ELR (cell line): ENCODE results near the gene CCDC107.
A peak's percentile ranks its signal among the peaks of the same experiment; 100 is the strongest.

ENCODE experiments used
- DNase-seq: peaks from one replicate; pipeline ENCODE4 v3.0.0-alpha.2; 2015; ENCODE audit warnings: low read depth

CCDC107 gene

GRCh38 chr9:35682520-35683315 is 24.6 kb downstream of the CCDC107 start:
- DNase-seq, result no peak

GRCh38 chr9:35683323-35683722 is 25.2 kb downstream of the CCDC107 start:
- no peak for DNase-seq

- no peak for DNase-seq
These were observed 26.8 kb downstream of the CCDC107 start for GRCh38 chr9:35684921-35685320.

GRCh38 chr9:35685506-35685905 is 27.4 kb downstream of the CCDC107 start:
- no peak for DNase-seq

DNA sequence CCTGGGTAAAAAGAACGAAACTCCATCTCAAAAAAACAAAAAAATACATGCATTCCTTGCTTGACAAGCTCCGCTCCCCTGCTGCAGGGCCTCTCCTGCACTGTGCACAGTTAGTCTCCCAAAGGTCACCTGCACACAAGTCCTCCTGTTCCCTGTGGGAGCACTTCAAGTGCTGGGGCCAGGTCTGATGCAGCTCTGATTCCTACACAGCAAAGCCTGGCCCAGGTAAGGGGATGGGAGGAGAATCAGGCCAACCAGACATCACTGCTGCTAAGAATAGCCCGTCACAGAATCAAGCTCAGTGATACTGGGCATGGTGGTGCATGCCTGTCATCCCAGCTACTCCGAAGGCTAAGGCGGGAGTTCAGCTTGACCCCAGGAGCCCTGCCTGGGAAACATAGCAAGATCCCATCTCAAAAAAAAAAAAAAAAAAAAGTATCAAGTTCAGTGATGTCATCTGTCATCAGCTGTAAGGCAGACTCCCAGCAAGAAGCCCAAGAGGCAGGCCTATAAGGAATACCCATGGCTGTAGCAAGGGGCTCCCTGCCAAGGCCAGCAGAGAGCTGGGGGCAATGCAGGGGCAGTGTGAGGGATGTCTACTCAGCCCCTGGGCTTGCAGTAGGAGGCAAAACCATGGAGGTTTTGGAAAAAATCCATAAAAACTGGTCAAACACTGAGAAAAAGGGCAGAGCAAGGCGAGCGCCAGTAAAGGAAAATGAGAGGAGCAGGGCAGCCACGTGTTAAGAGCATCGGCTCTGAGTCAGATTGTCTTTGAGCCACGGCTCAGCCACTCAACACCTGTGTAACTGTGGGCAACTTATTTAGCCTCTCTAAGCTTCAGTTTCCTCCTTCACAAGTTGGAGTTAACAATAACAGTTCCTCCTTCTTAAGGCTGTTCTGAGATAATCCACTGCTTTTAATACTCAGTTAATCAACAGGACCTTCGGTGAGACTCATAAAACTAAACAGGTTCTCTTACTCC is 28.4 kb downstream of the CCDC107 start:
- DNase-seq, result no peak

DNA sequence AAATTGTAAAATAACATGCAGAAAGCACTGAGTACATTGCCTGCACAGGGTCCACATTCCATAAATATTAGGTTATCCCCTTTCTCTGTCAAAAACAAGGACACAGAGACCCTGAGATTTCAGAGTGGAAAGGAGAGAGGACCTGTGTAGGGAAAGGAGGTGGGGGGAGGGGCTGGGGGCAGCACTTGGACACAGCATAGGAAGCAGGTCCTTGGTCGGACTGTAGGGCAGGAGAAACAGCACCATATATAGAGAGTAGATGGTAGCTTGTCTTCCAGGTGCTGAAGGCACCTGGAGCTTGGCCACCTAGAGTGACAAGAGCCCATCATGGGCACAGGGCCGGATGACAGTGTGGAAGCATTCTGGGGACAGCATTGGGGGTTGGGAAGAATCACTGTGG is 29.2 kb downstream of the CCDC107 start:
- no peak for DNase-seq

DNA sequence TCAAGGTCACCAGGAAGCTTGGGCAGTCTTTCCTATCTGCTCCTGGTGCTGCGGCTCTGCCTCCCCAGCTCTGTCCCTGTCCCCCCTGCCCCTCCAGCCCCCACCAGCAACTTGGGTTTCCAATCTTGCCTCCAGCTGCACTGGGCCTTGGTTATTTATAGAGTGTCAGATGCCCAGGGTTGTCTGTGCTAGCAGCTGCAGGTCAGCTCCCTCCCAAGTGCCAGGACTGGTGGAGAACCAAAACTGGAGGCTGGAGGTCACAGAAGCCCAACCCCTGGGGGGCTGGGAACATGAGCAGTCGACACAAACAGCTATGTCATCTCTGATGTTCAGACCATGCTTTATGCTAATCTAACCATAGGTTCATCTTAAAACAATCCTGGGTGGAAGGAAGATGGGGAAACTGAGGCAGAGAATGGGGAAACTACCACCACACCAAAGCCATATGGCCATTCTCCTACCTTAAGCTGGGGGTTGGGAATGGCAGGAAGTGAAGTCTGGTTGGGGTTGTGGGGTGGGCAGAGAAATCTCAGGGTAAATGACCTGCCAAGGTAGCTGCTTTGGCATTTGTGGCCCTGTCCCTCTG is 30.0 kb downstream of the CCDC107 start:
- DNase-seq, result no peak

- peak; percentile 91 for DNase-seq
These were observed 30.8 kb downstream of the CCDC107 start for GRCh38 chr9:35688558-35689541.

- DNase-seq, result peak; percentile 82
These were observed 31.6 kb downstream of the CCDC107 start, which contains the start of gene TPM2 for GRCh38 chr9:35689542-35690293. TPM2 (minus strand) TSS chr9:35689925; CDS start chr9:35689817, 108 bp downstream.

GRCh38 chr9:35690294-35690613 is 32.2 kb downstream of the CCDC107 start:
- DNase-seq, result peak; percentile 51

- peak; percentile 70 for DNase-seq
These were observed 32.7 kb downstream of the CCDC107 start for GRCh38 chr9:35690614-35691333.

DNA sequence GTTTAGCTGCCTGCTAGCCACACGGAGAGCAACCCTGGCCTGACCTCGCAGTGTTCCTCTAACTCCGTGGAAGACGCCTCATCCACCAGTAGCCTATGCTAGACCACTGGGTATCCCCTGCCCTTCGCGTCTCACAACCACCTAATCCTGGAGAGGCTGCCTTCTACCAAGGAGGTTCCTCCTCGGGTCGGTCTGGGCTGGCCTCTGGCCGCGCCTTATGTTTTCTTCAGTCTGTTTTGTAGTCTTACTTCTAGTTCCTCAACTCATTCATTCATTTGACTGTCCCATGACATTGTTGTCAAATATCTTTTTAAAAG is 33.2 kb downstream of the CCDC107 start:
- no peak for DNase-seq

GRCh38 chr9:35691757-35692301 is 33.7 kb downstream of the CCDC107 start:
- DNase-seq, result no peak

- no peak for DNase-seq
These were observed 37.9 kb downstream of the CCDC107 start for GRCh38 chr9:35695943-35696401.

DNA sequence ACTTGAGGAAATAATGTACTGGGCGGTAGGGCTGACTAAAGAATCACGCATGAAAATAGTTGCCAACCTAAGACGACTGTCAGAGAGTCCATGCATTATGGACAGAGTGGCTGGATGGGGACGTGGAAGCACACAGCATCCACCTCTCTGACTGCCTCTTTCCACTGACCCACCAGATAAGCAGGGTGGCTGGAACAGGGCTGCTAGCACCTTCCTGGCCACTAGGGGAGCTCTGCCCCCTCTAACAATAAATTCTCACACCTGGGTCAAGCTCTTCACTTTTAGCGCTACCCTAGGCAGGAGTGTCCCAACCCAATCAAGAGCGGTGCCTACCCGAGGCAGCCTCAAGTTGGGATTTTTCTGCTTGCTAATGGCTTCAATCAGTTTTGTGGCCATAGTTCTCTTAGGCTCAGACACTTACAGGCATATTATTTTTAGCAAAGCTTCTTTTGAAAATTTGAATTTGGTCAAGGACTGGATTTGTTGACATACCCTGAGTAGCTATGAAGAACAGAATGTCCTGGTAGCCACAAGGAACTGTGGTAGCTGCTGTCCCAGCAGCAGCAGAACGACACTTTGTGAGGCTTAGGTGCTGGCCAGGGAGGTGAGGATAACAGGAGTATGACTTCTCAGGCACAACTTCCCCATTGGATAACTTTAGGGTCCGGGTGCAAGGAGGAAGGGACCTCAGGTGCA is 38.6 kb downstream of the CCDC107 start:
- peak; percentile 70 for DNase-seq

DNA sequence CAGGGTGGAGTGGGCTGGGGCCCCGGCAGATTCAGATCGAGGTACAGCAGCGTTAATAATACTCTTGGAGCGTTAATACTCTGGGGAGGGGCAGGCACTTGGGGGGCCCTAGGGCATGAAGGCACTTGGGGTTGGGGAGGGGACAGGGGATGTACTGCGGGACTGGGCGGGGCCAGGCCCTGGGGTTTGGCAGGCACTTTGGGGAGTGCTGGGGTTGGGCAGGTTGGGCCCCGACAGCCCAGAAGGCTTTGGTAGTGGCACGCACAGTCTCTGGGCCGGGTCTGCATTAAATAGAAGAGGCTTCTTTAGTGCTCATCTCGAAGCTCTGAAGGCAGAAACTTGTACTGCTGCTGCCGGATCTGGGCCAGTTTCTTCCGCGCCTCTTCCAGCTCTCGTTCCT is 39.4 kb downstream of the CCDC107 start:
- DNase-seq, result no peak

DNA sequence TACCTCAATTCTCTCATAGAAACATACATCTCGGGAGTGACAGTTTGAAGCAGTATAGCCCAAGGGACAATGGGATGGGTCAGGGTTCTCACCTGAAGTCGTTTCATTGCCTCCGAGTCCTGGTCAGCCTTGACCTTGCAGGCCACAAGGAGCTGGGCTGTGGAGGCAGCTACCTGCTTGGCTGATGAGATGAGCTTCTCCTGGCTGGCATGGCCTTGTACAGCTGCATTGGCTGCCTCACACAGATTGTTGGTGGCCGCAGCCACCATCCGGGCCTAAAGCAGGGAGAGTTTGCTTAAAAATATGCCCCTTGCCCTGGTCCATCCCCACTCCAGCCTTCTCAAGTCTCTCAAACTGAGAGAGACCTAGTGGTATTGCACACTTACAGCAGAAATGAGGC is 40.1 kb downstream of the CCDC107 start:
- DNase-seq, result no peak

- DNase-seq, result no peak
These were observed 41.9 kb downstream of the CCDC107 start for GRCh38 chr9:35700031-35700430.

DNA sequence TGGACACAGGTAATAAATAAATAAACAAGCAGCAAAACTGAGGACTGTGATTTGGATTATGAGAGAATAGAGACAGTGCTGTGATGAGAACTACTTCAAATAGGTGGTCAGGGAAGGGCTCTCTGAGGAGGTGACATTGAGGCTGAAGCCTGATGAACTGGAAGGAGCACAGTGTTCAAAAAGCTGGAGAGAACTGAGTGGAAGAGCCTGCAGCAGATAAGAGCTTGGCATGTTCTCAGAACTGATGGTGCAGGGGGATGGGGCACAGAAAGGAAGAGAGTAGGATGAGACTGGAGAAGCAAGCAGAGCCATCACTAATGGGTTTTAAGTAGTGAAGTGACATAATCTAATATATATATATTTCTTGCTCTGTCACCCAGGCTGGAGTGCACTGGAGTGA is 42.9 kb downstream of the CCDC107 start:
- no peak for DNase-seq
